GM12873 (cell line): ENCODE measurements around the gene RAB6B.

ENCODE experiments used
- CTCF ChIP-seq: IDR thresholded peaks from 2 replicates; pipeline ENCODE4 v1.5.1; 2012; ENCODE audit warnings: low read depth, mild to moderate bottlenecking, moderate library complexity, low read length, control low read depth; ENCODE audit not compliant: insufficient read depth; ENCODE audit errors: missing control alignments

RAB6B gene

DNA sequence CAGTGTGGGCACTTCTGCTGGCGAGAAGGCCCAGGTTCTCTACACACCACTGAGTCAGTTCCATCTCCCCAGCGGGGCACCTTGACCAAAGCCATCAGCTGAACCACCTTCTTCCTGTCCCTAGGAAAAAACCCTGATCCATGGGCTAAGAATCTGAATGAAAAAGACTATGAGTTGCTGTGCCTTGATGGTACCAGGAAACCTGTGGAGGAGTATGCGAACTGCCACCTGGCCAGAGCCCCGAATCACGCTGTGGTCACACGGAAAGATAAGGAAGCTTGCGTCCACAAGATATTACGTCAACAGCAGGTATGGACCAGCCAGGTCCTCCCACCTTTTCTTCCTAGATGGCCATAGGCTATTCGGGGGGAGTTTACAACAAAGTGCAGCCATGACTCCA lies 120.4 kb downstream of the RAB6B start:
- no peak for TF ChIP-seq CTCF
